HepG2 (cell line): Measurements from ENCODE around the gene CNPPD1. TPM values are rescaled to one million over a fixed set of nuclear protein-coding genes. Genes with fewer than 3 reads are reported as not detected.

Source experiments
- ATRX ChIP-seq: sonication (generic); formaldehyde crosslinking; IDR thresholded peaks from 2 replicates; pipeline ENCODE4 v1.4.0; 2020; ENCODE audit warnings: missing genetic modification reagents, borderline replicate concordance
- CENPX ChIP-seq: sonication (generic); formaldehyde crosslinking; IDR thresholded peaks from 2 replicates; pipeline ENCODE4 v1.9.0; 2021; ENCODE audit warnings: mild to moderate bottlenecking, missing genetic modification reagents, moderate library complexity
- SIN3B ChIP-seq: fragments of 150-350 bp; IDR thresholded peaks from 2 replicates; pipeline ENCODE4 v1.6.1; 2014; ENCODE audit warnings: low read length
- WIZ ChIP-seq: sonication (generic); formaldehyde crosslinking; IDR thresholded peaks from 2 replicates; pipeline ENCODE4 v1.5.1; 2020; ENCODE audit warnings: mild to moderate bottlenecking, missing genetic modification reagents
- ZNF724P ChIP-seq: sonication (generic); formaldehyde crosslinking; IDR thresholded peaks from 2 replicates; pipeline ENCODE4 v1.8.0; 2022; ENCODE audit warnings: missing genetic modification reagents, borderline replicate concordance
- ZNF775 ChIP-seq: sonication (generic); formaldehyde crosslinking; IDR thresholded peaks from 2 replicates; pipeline ENCODE4 v1.4.0; 2020; ENCODE audit warnings: missing genetic modification reagents, mild to moderate bottlenecking, moderate library complexity, borderline replicate concordance
- polyA plus RNA-seq, 8 experiments: library from polyadenylated mRNA; depleted of rRNA in 3 of 8; stranded (reverse) in 7 of 8; unstranded in 1 of 8; fragments of >200 nt; fragmentation: Illumina TruSeq in 4 of 8; extraction: Trizol in 4 of 8; gene quantifications; 2 replicates each; pipeline versions ENCODE4 v1.2.1 to v1.2.3, GENCODE V29; 2011 to 2016; ENCODE audit warnings: low read depth in 4 of 8, missing spikeins in 1 of 8, mixed read lengths in 1 of 8; ENCODE audit not compliant: insufficient read depth in 1 of 8
- total RNA-seq, 5 experiments: library from RNA; depleted of rRNA; stranded (reverse); fragments of >200 nt; fragmentation: Illumina TruSeq; extraction: Trizol; gene quantifications; 2 replicates each; pipeline ENCODE4 v1.2.3, GENCODE V29; 2016; ENCODE audit warnings: low read depth in 1 of 5
- TF ChIP-seq, protein P1 (sequence below): sonication (generic); formaldehyde crosslinking; IDR thresholded peaks from 2 replicates; pipeline ENCODE4 v1.8.1; 2022; ENCODE audit warnings: low read depth, mild to moderate bottlenecking, missing genetic modification reagents
- TF ChIP-seq, protein P2 (sequence below): IDR thresholded peaks from 2 replicates; pipeline ENCODE4 v1.6.1; 2016; ENCODE audit warnings: missing compliant biosample characterization, missing genetic modification reagents, borderline replicate concordance
- TF ChIP-seq, protein P3 (sequence below): sonication (generic); formaldehyde crosslinking; conservative IDR thresholded peaks from 2 replicates; pipeline ENCODE4 v1.4.0; 2020; ENCODE audit warnings: missing genetic modification reagents
- TF ChIP-seq, protein P4 (sequence below): sonication (generic); formaldehyde crosslinking; IDR thresholded peaks from 2 replicates; pipeline ENCODE4 v1.4.0; 2020; ENCODE audit warnings: mild to moderate bottlenecking, missing genetic modification reagents
- TF ChIP-seq, protein P5 (sequence below), 2 experiments: fragments of 450-650 bp in 1 of 2; sonication (generic) in 1 of 2; formaldehyde crosslinking in 1 of 2; IDR thresholded peaks; 2 replicates each; pipeline versions ENCODE4 v1.6.1 to v1.8.0; 2016 to 2022; ENCODE audit warnings: antibody characterized with exemption in 1 of 2, mild to moderate bottlenecking in 1 of 2, missing genetic modification reagents in 1 of 2

CNPPD1 gene
- total and polyA plus RNA-seq, 2 of the 13 experiments (the other 11 are each of a cell fraction or from before 2014, with no cell fraction given) = 35.5 to 49.4 TPM

DNA sequence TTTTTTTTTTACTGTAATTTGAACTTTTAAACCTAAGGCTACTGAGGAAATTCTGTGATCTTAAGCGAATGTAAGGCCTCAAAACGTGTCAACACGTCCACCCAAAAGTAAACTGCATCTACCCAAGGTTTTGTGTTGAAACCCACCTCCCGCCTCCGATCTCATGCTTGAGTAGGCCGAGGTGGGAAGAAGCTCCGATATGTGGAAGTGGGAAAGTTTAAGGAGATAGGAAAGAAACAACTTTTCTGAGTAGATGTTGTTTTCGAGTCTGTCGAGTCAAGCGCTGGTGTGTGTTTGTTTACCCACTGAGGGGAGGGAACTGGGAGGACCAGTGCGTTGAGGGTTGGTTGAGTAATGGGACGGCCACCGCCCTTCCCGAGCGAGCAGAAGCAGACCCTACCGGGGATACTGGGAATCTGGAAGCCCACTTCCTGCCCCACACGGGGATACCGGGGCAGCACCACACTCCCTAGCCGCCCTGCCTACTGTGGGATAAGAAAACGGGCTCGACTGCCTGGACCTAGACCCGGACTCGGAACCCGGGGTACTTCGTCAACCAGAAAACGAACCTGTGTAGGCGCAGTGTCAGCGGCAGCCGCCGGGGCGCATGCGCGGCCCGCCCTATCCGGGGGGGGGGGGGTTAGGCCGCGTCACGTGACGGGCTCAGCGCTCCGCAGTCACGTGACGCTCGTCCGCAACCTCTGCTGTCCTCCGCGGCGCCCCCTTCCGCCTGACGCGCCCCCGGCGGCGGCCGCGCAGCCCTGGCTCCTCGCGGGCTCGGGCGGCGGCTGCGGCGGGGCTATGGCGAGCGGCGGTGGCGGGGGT, 1.0 kb upstream of the CNPPD1 start, which contains the start of gene RETREG2 (continued):
- TF ChIP-seq CENPX (CRISPR knock-in tag) = no peak
- no peak for TF ChIP-seq ATRX
- TF ChIP-seq, protein P1, sequence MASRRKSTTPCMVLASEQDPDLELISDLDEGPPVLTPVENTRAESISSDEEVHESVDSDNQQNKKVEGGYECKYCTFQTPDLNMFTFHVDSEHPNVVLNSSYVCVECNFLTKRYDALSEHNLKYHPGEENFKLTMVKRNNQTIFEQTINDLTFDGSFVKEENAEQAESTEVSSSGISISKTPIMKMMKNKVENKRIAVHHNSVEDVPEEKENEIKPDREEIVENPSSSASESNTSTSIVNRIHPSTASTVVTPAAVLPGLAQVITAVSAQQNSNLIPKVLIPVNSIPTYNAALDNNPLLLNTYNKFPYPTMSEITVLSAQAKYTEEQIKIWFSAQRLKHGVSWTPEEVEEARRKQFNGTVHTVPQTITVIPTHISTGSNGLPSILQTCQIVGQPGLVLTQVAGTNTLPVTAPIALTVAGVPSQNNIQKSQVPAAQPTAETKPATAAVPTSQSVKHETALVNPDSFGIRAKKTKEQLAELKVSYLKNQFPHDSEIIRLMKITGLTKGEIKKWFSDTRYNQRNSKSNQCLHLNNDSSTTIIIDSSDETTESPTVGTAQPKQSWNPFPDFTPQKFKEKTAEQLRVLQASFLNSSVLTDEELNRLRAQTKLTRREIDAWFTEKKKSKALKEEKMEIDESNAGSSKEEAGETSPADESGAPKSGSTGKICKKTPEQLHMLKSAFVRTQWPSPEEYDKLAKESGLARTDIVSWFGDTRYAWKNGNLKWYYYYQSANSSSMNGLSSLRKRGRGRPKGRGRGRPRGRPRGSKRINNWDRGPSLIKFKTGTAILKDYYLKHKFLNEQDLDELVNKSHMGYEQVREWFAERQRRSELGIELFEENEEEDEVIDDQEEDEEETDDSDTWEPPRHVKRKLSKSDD (CRISPR knock-in tag) = peak; percentile 65; the same call in 1 of the 2 replicates
- TF ChIP-seq, protein P2, sequence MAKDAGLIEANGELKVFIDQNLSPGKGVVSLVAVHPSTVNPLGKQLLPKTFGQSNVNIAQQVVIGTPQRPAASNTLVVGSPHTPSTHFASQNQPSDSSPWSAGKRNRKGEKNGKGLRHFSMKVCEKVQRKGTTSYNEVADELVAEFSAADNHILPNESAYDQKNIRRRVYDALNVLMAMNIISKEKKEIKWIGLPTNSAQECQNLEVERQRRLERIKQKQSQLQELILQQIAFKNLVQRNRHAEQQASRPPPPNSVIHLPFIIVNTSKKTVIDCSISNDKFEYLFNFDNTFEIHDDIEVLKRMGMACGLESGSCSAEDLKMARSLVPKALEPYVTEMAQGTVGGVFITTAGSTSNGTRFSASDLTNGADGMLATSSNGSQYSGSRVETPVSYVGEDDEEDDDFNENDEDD (CRISPR knock-in tag) = 0 out of 2 replicates have a peak, but pooled peaks have one; percentile 26
- peak; percentile 55; the same call in 1 of the 2 replicates for TF ChIP-seq WIZ (CRISPR knock-in tag)
- peak; percentile 63; the same call in 1 of the 2 replicates for TF ChIP-seq SIN3B
- TF ChIP-seq ZNF775 (CRISPR knock-in tag) = peak; percentile 88
- 0 out of 2 replicates have a peak, but pooled peaks have one; percentile 43 for TF ChIP-seq ZNF724P (CRISPR knock-in tag)
- TF ChIP-seq, protein P3, sequence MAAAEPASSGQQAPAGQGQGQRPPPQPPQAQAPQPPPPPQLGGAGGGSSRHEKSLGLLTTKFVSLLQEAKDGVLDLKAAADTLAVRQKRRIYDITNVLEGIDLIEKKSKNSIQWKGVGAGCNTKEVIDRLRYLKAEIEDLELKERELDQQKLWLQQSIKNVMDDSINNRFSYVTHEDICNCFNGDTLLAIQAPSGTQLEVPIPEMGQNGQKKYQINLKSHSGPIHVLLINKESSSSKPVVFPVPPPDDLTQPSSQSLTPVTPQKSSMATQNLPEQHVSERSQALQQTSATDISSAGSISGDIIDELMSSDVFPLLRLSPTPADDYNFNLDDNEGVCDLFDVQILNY (CRISPR knock-in tag) = 0 out of 2 replicates have a peak, but pooled peaks have one; percentile 28
- TF ChIP-seq, protein P4, sequence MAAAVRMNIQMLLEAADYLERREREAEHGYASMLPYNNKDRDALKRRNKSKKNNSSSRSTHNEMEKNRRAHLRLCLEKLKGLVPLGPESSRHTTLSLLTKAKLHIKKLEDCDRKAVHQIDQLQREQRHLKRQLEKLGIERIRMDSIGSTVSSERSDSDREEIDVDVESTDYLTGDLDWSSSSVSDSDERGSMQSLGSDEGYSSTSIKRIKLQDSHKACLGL (CRISPR knock-in tag) = peak; percentile 30; the same call in 1 of the 2 replicates
- TF ChIP-seq, protein P5, sequence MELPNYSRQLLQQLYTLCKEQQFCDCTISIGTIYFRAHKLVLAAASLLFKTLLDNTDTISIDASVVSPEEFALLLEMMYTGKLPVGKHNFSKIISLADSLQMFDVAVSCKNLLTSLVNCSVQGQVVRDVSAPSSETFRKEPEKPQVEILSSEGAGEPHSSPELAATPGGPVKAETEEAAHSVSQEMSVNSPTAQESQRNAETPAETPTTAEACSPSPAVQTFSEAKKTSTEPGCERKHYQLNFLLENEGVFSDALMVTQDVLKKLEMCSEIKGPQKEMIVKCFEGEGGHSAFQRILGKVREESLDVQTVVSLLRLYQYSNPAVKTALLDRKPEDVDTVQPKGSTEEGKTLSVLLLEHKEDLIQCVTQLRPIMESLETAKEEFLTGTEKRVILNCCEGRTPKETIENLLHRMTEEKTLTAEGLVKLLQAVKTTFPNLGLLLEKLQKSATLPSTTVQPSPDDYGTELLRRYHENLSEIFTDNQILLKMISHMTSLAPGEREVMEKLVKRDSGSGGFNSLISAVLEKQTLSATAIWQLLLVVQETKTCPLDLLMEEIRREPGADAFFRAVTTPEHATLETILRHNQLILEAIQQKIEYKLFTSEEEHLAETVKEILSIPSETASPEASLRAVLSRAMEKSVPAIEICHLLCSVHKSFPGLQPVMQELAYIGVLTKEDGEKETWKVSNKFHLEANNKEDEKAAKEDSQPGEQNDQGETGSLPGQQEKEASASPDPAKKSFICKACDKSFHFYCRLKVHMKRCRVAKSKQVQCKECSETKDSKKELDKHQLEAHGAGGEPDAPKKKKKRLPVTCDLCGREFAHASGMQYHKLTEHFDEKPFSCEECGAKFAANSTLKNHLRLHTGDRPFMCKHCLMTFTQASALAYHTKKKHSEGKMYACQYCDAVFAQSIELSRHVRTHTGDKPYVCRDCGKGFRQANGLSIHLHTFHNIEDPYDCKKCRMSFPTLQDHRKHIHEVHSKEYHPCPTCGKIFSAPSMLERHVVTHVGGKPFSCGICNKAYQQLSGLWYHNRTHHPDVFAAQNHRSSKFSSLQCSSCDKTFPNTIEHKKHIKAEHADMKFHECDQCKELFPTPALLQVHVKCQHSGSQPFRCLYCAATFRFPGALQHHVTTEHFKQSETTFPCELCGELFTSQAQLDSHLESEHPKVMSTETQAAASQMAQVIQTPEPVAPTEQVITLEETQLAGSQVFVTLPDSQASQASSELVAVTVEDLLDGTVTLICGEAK (IDR thresholded peaks at IDR 0.05) = no peak
- TF ChIP-seq, protein P5 (CRISPR knock-in tag; IDR thresholded peaks at IDR 0.05) = peak; percentile 57; the same call in 1 of the 2 replicates
